ENCODE data around the gene PAH. TPM values are rescaled to one million over a fixed set of nuclear protein-coding genes. Genes with fewer than 3 reads are reported as not detected.
A peak's percentile ranks its signal among the peaks of the same experiment; 100 is the strongest.

PAH gene
- total and polyA plus RNA-seq, 2 donors, result 0.61 to 1.3 TPM

DNA sequence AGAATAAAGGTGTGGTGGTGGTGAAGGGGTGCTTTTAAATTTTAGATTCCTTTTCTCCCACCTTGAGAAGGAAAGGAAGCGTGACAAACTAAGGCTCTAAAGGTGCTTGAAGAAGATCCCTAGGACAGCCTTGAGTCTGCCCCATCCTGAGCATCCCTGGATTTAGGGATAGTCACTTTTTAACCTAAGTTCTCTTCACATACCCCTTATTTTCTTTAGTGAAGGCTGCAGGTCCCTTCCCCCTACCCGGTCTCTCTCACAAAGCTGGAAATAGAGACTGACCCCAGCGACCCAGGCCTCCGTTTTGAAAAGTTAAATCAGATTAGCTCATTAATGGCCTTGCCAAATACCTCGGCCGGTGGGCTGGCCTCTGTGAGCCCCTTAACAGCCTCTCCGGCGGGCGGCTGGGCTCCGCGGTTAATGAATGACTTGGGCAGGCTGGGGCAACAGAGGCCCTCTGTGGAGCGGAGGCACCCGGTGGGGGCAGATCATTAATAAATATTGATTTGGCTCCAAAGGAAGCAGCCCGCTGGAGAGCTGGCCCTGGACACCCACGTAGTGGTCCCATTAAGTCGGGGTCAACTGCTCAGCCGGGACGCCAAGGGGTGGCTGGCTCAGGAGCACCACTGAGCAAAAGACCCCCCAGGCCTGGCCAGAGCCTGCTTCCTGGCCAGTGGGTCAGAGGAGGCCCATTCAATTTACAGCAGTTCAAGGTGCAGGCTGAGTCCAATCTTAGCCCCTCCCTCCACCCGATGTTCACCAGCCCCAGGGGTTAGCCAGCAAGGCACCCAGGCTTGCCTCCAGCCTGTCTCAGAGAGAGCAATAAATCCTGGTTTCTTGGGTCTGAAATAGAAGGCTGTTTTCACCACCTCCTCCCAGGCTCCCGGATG lies 31.8 kb downstream of the PAH start:
- Histone ChIP-seq H3K27me3 (ENCODE audit: control insufficient read depth in 2 of 2, insufficient read depth in 1 of 2, low read length in 1 of 2) (no peaks in the 10 kb centered on the region), H3K9me3 (ENCODE audit: control insufficient read depth in 2 of 2, insufficient read depth in 1 of 2, low read length in 1 of 2) (no peaks in the 10 kb centered on the region), H3K36me3 (ENCODE audit: control insufficient read depth in 2 of 2, insufficient read depth in 2 of 2, low read length in 1 of 2) (no peaks in the 10 kb centered on the region), H3K27ac (ENCODE audit: low read depth in 1 of 2, low read length in 1 of 2) (no peak overlapping the region), H3K4me3 (ENCODE audit: low read length in 2 of 2) (no peak overlapping the region), H3K4me1 (ENCODE audit: control insufficient read depth in 2 of 2, insufficient read depth in 2 of 2, low read length in 2 of 2) (no peaks in the 10 kb centered on the region)
- WGBS, result 84% methylated on average over 20 of the region's 20 CpGs
- DNase-seq (ENCODE audit: low read depth in 6 of 9, low spot score in 9 of 9), result no peak

DNA sequence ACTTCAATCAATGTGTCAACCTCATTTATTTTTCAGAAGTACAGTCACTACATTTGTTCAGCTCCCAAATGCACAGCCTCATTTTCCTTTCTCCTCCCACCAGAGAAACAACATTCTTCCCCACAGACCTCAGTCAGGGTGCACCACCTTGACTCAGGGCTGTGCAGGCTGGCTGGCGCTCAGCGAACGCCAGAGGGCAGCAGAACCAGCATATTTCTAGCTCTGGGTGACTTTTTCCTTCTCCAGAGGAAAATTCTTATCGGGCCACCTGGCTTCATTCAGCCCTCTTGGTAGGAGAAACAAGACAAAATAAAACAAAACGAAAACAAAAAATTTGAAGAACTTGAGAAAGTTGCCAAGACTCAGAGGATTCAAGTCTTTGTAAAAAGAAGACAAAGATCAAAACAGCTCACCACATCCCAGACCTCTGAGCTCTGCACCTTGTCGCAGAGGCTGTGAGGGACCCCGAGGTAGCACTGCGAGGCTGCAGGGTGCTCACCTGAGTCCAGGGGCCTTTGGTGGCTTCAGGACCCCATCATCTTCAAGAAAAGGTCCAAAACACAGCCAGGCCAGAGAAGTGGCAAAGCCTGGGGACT lies 33.7 kb downstream of the PAH start:
- Histone ChIP-seq H3K27me3 (ENCODE audit: control insufficient read depth in 2 of 2, insufficient read depth in 1 of 2, low read length in 1 of 2) (no peaks in the 10 kb centered on the region), H3K9me3 (ENCODE audit: control insufficient read depth in 2 of 2, insufficient read depth in 1 of 2, low read length in 1 of 2) (no peaks in the 10 kb centered on the region), H3K4me3 (ENCODE audit: low read length in 2 of 2) (no peak overlapping the region), H3K27ac (ENCODE audit: low read depth in 1 of 2, low read length in 1 of 2) (no peak overlapping the region), H3K36me3 (ENCODE audit: control insufficient read depth in 2 of 2, insufficient read depth in 2 of 2, low read length in 1 of 2) (no peaks in the 10 kb centered on the region), H3K4me1 (ENCODE audit: control insufficient read depth in 2 of 2, insufficient read depth in 2 of 2, low read length in 2 of 2) (no peaks in the 10 kb centered on the region)
- 34% methylated on average over 8 of the region's 8 CpGs for WGBS
- peak in 4 of 9 donors; percentile 2 to 23 (median 14) for DNase-seq (ENCODE audit: low read depth in 6 of 9, low spot score in 9 of 9)

- 90% methylated on average over 5 of the region's 5 CpGs for WGBS
- no peaks in the 10 kb centered on the region for H3K4me1 ChIP-seq (ENCODE audit: control insufficient read depth in 2 of 2, insufficient read depth in 2 of 2, low read length in 2 of 2)
- no peak overlapping the region for H3K27ac ChIP-seq (ENCODE audit: low read depth in 1 of 2, low read length in 1 of 2)
Measured at GRCh38 chr12:102880783-102881182, 36.3 kb downstream of the PAH start.

GRCh38 chr12:102879144-102879763 lies 37.8 kb downstream of the PAH start:
- DNase-seq (ENCODE audit: low read depth in 6 of 9, low spot score in 9 of 9), result peak in 3 of 9 donors; percentile 3 to 16 (median 4)
- Histone ChIP-seq H3K4me1 (ENCODE audit: control insufficient read depth in 2 of 2, insufficient read depth in 2 of 2, low read length in 2 of 2) (no peaks in the 10 kb centered on the region), H3K36me3 (ENCODE audit: control insufficient read depth in 2 of 2, insufficient read depth in 2 of 2, low read length in 1 of 2) (no peaks in the 10 kb centered on the region), H3K27me3 (ENCODE audit: control insufficient read depth in 2 of 2, insufficient read depth in 1 of 2, low read length in 1 of 2) (no peaks in the 10 kb centered on the region), H3K9me3 (ENCODE audit: control insufficient read depth in 2 of 2, insufficient read depth in 1 of 2, low read length in 1 of 2) (no peaks in the 10 kb centered on the region), H3K27ac (ENCODE audit: low read depth in 1 of 2, low read length in 1 of 2) (no peak overlapping the region), H3K4me3 (ENCODE audit: low read length in 2 of 2) (no peak overlapping the region)
- 23% methylated on average over 9 of the region's 9 CpGs for WGBS

More at GRCh38 chr12:102880783-102881182, 36.3 kb downstream of the PAH start:
- no peaks in the 10 kb centered on the region for H3K36me3 ChIP-seq (ENCODE audit: control insufficient read depth in 2 of 2, insufficient read depth in 2 of 2, low read length in 1 of 2)
- H3K9me3 ChIP-seq (ENCODE audit: control insufficient read depth in 2 of 2, insufficient read depth in 1 of 2, low read length in 1 of 2), result no peaks in the 10 kb centered on the region
- DNase-seq (ENCODE audit: low read depth in 6 of 9, low spot score in 9 of 9), result no peak
- H3K27me3 ChIP-seq (ENCODE audit: control insufficient read depth in 2 of 2, insufficient read depth in 1 of 2, low read length in 1 of 2), result no peaks in the 10 kb centered on the region
- H3K4me3 ChIP-seq (ENCODE audit: low read length in 2 of 2), result no peak overlapping the region

DNA sequence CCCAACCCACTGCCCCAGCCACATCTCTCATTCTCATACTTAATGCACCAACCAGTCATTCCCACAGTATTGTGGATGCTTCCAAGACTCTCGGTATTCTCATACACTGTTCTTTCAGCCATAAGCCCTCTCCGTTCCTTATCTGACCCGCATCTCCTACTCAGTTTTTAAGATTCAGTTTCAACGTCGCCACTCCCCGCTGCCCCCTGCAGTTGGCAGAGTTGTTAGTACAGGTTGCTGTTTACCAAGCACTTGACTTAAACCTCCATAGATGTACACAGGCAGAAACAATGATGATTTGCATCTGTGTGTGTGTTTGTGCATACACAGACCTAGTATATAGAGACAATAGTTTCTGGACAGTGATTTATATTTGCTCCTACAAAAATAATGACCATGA lies 40.2 kb downstream of the PAH start:
- no peaks in the 10 kb centered on the region for H3K36me3 ChIP-seq (ENCODE audit: control insufficient read depth in 2 of 2, insufficient read depth in 2 of 2, low read length in 1 of 2)
- DNase-seq (ENCODE audit: low read depth in 6 of 9, low spot score in 9 of 9), result no peak
- H3K27me3 ChIP-seq (ENCODE audit: control insufficient read depth in 2 of 2, insufficient read depth in 1 of 2, low read length in 1 of 2), result no peaks in the 10 kb centered on the region
- no peaks in the 10 kb centered on the region for H3K4me1 ChIP-seq (ENCODE audit: control insufficient read depth in 2 of 2, insufficient read depth in 2 of 2, low read length in 2 of 2)
- WGBS, result 70% methylated on average over 6 of the region's 6 CpGs
- H3K4me3 ChIP-seq (ENCODE audit: low read length in 2 of 2), result no peak overlapping the region
- no peak overlapping the region for H3K27ac ChIP-seq (ENCODE audit: low read depth in 1 of 2, low read length in 1 of 2)
- no peaks in the 10 kb centered on the region for H3K9me3 ChIP-seq (ENCODE audit: control insufficient read depth in 2 of 2, insufficient read depth in 1 of 2, low read length in 1 of 2)

DNA sequence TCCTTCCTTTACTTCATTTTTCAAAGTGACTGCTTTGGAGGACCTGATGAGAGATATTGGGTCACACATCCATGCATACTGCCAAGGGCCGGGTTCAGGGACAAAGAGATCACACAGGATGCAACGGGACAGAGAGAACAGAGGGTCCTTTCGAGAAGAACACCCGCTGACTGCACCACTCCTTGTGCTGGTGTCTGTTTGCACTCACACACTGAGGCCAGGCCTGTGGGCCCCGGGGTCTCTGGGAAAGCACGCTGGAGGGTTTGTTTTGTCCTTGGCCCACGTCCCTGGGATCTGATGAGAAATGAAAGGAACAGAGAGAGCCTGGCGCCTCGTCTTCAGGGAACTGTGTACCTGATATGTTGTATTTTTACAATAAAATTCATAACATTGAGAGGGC lies 42.2 kb downstream of the PAH start:
- 83% methylated on average over 9 of the region's 9 CpGs for WGBS
- Histone ChIP-seq H3K27me3 (ENCODE audit: control insufficient read depth in 2 of 2, insufficient read depth in 1 of 2, low read length in 1 of 2) (no peaks in the 10 kb centered on the region), H3K27ac (ENCODE audit: low read depth in 1 of 2, low read length in 1 of 2) (no peak overlapping the region), H3K4me1 (ENCODE audit: control insufficient read depth in 2 of 2, insufficient read depth in 2 of 2, low read length in 2 of 2) (no peaks in the 10 kb centered on the region), H3K9me3 (ENCODE audit: control insufficient read depth in 2 of 2, insufficient read depth in 1 of 2, low read length in 1 of 2) (no peaks in the 10 kb centered on the region), H3K36me3 (ENCODE audit: control insufficient read depth in 2 of 2, insufficient read depth in 2 of 2, low read length in 1 of 2) (no peaks in the 10 kb centered on the region), H3K4me3 (ENCODE audit: low read length in 2 of 2) (no peak overlapping the region)
- DNase-seq (ENCODE audit: low read depth in 6 of 9, low spot score in 9 of 9), result no peak

- WGBS, result 87% methylated on average over 2 of the region's 2 CpGs
- Histone ChIP-seq H3K36me3 (ENCODE audit: control insufficient read depth in 2 of 2, insufficient read depth in 2 of 2, low read length in 1 of 2) (no peaks in the 10 kb centered on the region), H3K9me3 (ENCODE audit: control insufficient read depth in 2 of 2, insufficient read depth in 1 of 2, low read length in 1 of 2) (no peaks in the 10 kb centered on the region), H3K27ac (ENCODE audit: low read depth in 1 of 2, low read length in 1 of 2) (no peak overlapping the region), H3K27me3 (ENCODE audit: control insufficient read depth in 2 of 2, insufficient read depth in 1 of 2, low read length in 1 of 2) (no peaks in the 10 kb centered on the region), H3K4me1 (ENCODE audit: control insufficient read depth in 2 of 2, insufficient read depth in 2 of 2, low read length in 2 of 2) (no peaks in the 10 kb centered on the region), H3K4me3 (ENCODE audit: low read length in 2 of 2) (no peak overlapping the region)
- no peak for DNase-seq (ENCODE audit: low read depth in 6 of 9, low spot score in 9 of 9)
Measured at GRCh38 chr12:102873077-102873476, 44.0 kb downstream of the PAH start.

GRCh38 chr12:102871014-102871413 lies 46.0 kb downstream of the PAH start:
- DNase-seq (ENCODE audit: low read depth in 6 of 9, low spot score in 9 of 9), result no peak
- Histone ChIP-seq H3K9me3 (ENCODE audit: control insufficient read depth in 2 of 2, insufficient read depth in 1 of 2, low read length in 1 of 2) (no peaks in the 10 kb centered on the region), H3K4me3 (ENCODE audit: low read length in 2 of 2) (no peak overlapping the region), H3K27me3 (ENCODE audit: control insufficient read depth in 2 of 2, insufficient read depth in 1 of 2, low read length in 1 of 2) (no peaks in the 10 kb centered on the region), H3K36me3 (ENCODE audit: control insufficient read depth in 2 of 2, insufficient read depth in 2 of 2, low read length in 1 of 2) (no peaks in the 10 kb centered on the region), H3K4me1 (ENCODE audit: control insufficient read depth in 2 of 2, insufficient read depth in 2 of 2, low read length in 2 of 2) (no peaks in the 10 kb centered on the region), H3K27ac (ENCODE audit: low read depth in 1 of 2, low read length in 1 of 2) (no peak overlapping the region)
- 71% methylated on average over 2 of the region's 2 CpGs for WGBS

GRCh38 chr12:102869571-102869970 lies 47.5 kb downstream of the PAH start:
- Histone ChIP-seq H3K9me3 (ENCODE audit: control insufficient read depth in 2 of 2, insufficient read depth in 1 of 2, low read length in 1 of 2) (no peaks in the 10 kb centered on the region), H3K4me3 (ENCODE audit: low read length in 2 of 2) (no peak overlapping the region), H3K36me3 (ENCODE audit: control insufficient read depth in 2 of 2, insufficient read depth in 2 of 2, low read length in 1 of 2) (no peaks in the 10 kb centered on the region), H3K27ac (ENCODE audit: low read depth in 1 of 2, low read length in 1 of 2) (no peak overlapping the region), H3K4me1 (ENCODE audit: control insufficient read depth in 2 of 2, insufficient read depth in 2 of 2, low read length in 2 of 2) (no peaks in the 10 kb centered on the region), H3K27me3 (ENCODE audit: control insufficient read depth in 2 of 2, insufficient read depth in 1 of 2, low read length in 1 of 2) (no peaks in the 10 kb centered on the region)
- 48% methylated on average over 3 of the region's 3 CpGs for whole genome bisulfite sequencing
- no peak for DNase-seq (ENCODE audit: low read depth in 6 of 9, low spot score in 9 of 9)
